H1 (cell line): ENCODE measurements around the gene CD244. TPM values are rescaled to one million over a fixed set of nuclear protein-coding genes. Genes with fewer than 3 reads are reported as not detected.

Experiments
- CHD7 ChIP-seq: fragments of 300-600 bp; sonication (generic); IDR thresholded peaks from 2 replicates; pipeline ENCODE4 v1.7.1; 2012; ENCODE audit warnings: low read length, moderate library complexity, mild to moderate bottlenecking, inconsistent platforms; ENCODE audit not compliant: insufficient replicate concordance
- HDAC2 ChIP-seq, 2 experiments: fragments of 300-600 bp in 1 of 2; sonication (generic) in 1 of 2; IDR thresholded peaks; 2 replicates each; pipeline ENCODE4 v1.6.1; 2011 to 2012; ENCODE audit warnings: low read depth in 2 of 2, low read length in 2 of 2, mild to moderate bottlenecking in 2 of 2, moderate library complexity in 2 of 2, borderline replicate concordance in 1 of 2, inconsistent platforms in 1 of 2
- JUND ChIP-seq: IDR thresholded peaks from 2 replicates; pipeline ENCODE4 v1.6.1; 2011; ENCODE audit warnings: mild to moderate bottlenecking, improper control_type of control experiment, low read length
- SP1 ChIP-seq: IDR thresholded peaks from 2 replicates; pipeline ENCODE4 v1.6.1; 2011; ENCODE audit warnings: low read depth, low read length
- TBP ChIP-seq: IDR thresholded peaks from 2 replicates; pipeline ENCODE4 v1.6.1; 2011; ENCODE audit warnings: low read depth, low read length, improper control_type of control experiment
- polyA plus RNA-seq, 7 experiments: library from polyadenylated mRNA; depleted of rRNA in 3 of 7; stranded (reverse) in 5 of 7; unstranded in 2 of 7; fragments of >200 nt in 5 of 7; fragments of 200-250 nt in 2 of 7; gene quantifications; 1 replicate in 5 of 7; 2 replicates in 1 of 7; 4 replicates in 1 of 7; pipeline versions ENCODE4 v1.2.1 to v1.2.3, GENCODE V29; 2011 to 2013; ENCODE audit warnings: missing spikeins in 2 of 7, mixed read lengths in 2 of 7
- total RNA-seq: library from RNA; stranded (reverse); fragmentation: NEBNext Ultra II Directional; extraction: Animal tissue kit (Norgen Biotek cat#: 25700); gene quantifications from 2 replicates; pipeline ENCODE4 v1.2.1, GENCODE V29; 2021
- TF ChIP-seq, protein P1 (sequence below): IDR thresholded peaks from 2 replicates; pipeline ENCODE4 v1.6.1; 2012; ENCODE audit warnings: inconsistent platforms

Gene CD244
- total and polyA plus RNA-seq, 2 of the 8 experiments (the other 6 are each of a cell fraction or from before 2014, with no cell fraction given): not detected

- TF ChIP-seq CHD7 (no peak), JUND (no peak), TBP (no peak), SP1 (no peak), HDAC2 (IDR thresholded peaks at IDR 0.05; ENCODE audit: borderline replicate concordance in 1 of 2, low read depth in 2 of 2, low read length in 2 of 2) (no peak)
- TF ChIP-seq, protein P1, sequence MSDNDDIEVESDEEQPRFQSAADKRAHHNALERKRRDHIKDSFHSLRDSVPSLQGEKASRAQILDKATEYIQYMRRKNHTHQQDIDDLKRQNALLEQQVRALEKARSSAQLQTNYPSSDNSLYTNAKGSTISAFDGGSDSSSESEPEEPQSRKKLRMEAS: no peak
- TF ChIP-seq, all 59 proteins: peak for 0
Observed at GRCh38 chr1:160910170-160910750, 47.6 kb upstream of the CD244 start (continued).
